Uterus (tissue), 4 donors: ENCODE results near the gene DCBLD2. TPM values are rescaled to one million over a fixed set of nuclear protein-coding genes. Genes with fewer than 3 reads are reported as not detected.

ENCODE experiments used
- DNase-seq, 2 donors: peaks; one replicate each; pipeline ENCODE4 v3.0.0-alpha.2; 2019 to 2020
- H3K27ac ChIP-seq, 2 donors: fragments of 200-600 bp; sonication (generic); 1 replicate in 1 of 2; 2 replicates in 1 of 2; pipeline ENCODE4 v1.5.1; 2016 to 2018
- H3K27me3 ChIP-seq, 2 donors: fragments of 200-600 bp; sonication (generic); one replicate each; pipeline ENCODE4 v1.5.1; 2018 to 2019; ENCODE audit warnings: control low read depth in 1 of 2
- H3K36me3 ChIP-seq, 2 donors: fragments of 200-600 bp; sonication (generic); one replicate each; pipeline ENCODE4 v1.5.1; 2019; ENCODE audit warnings: control low read depth in 1 of 2
- H3K4me1 ChIP-seq, 2 donors: fragments of 200-600 bp; sonication (generic); one replicate each; pipeline ENCODE4 v1.5.1; 2018 to 2019; ENCODE audit warnings: control low read depth in 1 of 2
- H3K4me3 ChIP-seq, 2 donors: fragments of 200-600 bp; sonication (generic); 1 replicate in 1 of 2; 2 replicates in 1 of 2; pipeline ENCODE4 v1.5.1; 2018 to 2019; ENCODE audit warnings: mild to moderate bottlenecking in 1 of 2
- H3K9me3 ChIP-seq, 2 donors: fragments of 200-600 bp; sonication (generic); one replicate each; pipeline ENCODE4 v1.5.1; 2019; ENCODE audit warnings: control low read depth in 1 of 2
- POLR2A ChIP-seq, 2 donors: fragments of 450-650 bp; IDR thresholded peaks; one replicate each; pipeline ENCODE4 v1.6.1; 2016; ENCODE audit warnings: antibody characterized with exemption in 2 of 2, mild to moderate bottlenecking in 1 of 2, moderate library complexity in 1 of 2
- intact Hi-C: fragments of 100-400 bp; cut with DNase I; formaldehyde crosslinking; loops from one replicate; pipeline ENCODE4 v1.15.1; 2023; ENCODE audit warnings: low total_unique reads
- small RNA-seq: library from RNA; depleted of rRNA; stranded (forward); fragments of <200 nt; gene quantifications from one replicate; pipeline ENCODE3, GENCODE V24; 2016
- total RNA-seq, 4 donors: library from RNA; depleted of rRNA in 3 of 4; stranded (reverse); fragments of >200 nt in 3 of 4; gene quantifications; one replicate each; pipeline versions ENCODE4 v1.1.0 to v1.2.4, GENCODE V29; 2014 to 2023
- TF ChIP-seq, protein P1 (sequence below), 4 experiments: fragments of 200-600 bp in 2 of 4; fragments of 450-650 bp in 2 of 4; sonication (generic) in 2 of 4; IDR thresholded peaks; one replicate each; pipeline ENCODE4 v1.5.1; 2016 to 2019; ENCODE audit warnings: antibody characterized with exemption in 4 of 4, mild to moderate bottlenecking in 2 of 4, moderate library complexity in 1 of 4
- donor health status: DM: yes; HTN: yes; CAD: no.

DCBLD2 gene
- total RNA-seq, 4 donors from 2014 or later = 27.4 to 60.1 (median 40.9) TPM

DNA sequence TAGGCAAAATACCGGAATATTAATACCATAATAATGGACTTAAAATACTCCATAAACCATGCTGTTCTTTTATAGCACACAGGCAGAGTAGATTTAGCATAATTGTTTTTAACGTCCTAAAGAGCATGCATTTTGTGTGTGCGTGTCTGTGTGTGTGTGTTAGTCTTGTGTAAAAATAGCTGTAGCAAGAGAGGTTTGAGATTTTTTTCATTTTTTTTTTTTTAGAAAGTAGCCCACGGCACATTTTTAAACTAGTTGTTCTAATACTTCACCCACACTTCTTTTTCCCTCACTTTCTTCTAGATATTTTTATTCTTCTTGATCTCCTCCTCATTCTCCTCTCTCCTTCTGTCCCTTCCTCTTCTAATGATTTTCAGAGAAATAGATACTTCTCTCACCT is 145.9 kb downstream of the DCBLD2 start:
- Histone ChIP-seq H3K4me3 (no peak overlapping the region), H3K27me3 (no peaks in the 10 kb centered on the region), H3K9me3 (no peaks in the 10 kb centered on the region), H3K36me3 (no peaks in the 10 kb centered on the region), H3K4me1 (no peaks in the 10 kb centered on the region), H3K27ac (no peak overlapping the region)
- no peak for DNase-seq
- intact Hi-C loops = no loop called here
- TF ChIP-seq POLR2A (IDR thresholded peaks at IDR 0.05) = no peak
- TF ChIP-seq, protein P1, sequence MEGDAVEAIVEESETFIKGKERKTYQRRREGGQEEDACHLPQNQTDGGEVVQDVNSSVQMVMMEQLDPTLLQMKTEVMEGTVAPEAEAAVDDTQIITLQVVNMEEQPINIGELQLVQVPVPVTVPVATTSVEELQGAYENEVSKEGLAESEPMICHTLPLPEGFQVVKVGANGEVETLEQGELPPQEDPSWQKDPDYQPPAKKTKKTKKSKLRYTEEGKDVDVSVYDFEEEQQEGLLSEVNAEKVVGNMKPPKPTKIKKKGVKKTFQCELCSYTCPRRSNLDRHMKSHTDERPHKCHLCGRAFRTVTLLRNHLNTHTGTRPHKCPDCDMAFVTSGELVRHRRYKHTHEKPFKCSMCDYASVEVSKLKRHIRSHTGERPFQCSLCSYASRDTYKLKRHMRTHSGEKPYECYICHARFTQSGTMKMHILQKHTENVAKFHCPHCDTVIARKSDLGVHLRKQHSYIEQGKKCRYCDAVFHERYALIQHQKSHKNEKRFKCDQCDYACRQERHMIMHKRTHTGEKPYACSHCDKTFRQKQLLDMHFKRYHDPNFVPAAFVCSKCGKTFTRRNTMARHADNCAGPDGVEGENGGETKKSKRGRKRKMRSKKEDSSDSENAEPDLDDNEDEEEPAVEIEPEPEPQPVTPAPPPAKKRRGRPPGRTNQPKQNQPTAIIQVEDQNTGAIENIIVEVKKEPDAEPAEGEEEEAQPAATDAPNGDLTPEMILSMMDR (IDR thresholded peaks at IDR 0.05) = no peak

DNA sequence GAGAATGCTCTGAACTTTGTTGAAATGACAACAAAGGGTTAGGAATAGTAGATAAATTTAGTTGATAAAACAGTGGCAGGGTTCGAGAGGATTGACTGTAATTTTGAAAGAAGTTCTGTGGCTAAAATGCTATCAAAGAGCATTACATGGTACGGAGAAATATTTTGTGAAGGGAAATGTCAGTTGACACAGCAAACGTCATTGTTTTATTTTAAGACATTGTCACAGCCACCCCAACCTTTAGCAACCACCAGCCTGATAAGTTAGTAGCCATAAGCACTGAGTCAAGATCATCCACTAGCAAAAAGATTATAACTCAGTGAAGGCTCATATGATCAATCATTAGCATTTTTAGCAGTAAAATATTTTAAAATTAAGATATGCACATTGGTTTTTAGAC is 147.0 kb downstream of the DCBLD2 start:
- H3K4me3 ChIP-seq = no peak overlapping the region
- H3K36me3 ChIP-seq = no peaks in the 10 kb centered on the region
- no peaks in the 10 kb centered on the region for H3K9me3 ChIP-seq
- no peaks in the 10 kb centered on the region for H3K27me3 ChIP-seq
- intact Hi-C loops = no loop called here
- no peaks in the 10 kb centered on the region for H3K4me1 ChIP-seq
- H3K27ac ChIP-seq = no peak overlapping the region
- no peak for DNase-seq
- TF ChIP-seq, protein P1 (IDR thresholded peaks at IDR 0.05) = no peak
- no peak for TF ChIP-seq POLR2A (IDR thresholded peaks at IDR 0.05)

DNA sequence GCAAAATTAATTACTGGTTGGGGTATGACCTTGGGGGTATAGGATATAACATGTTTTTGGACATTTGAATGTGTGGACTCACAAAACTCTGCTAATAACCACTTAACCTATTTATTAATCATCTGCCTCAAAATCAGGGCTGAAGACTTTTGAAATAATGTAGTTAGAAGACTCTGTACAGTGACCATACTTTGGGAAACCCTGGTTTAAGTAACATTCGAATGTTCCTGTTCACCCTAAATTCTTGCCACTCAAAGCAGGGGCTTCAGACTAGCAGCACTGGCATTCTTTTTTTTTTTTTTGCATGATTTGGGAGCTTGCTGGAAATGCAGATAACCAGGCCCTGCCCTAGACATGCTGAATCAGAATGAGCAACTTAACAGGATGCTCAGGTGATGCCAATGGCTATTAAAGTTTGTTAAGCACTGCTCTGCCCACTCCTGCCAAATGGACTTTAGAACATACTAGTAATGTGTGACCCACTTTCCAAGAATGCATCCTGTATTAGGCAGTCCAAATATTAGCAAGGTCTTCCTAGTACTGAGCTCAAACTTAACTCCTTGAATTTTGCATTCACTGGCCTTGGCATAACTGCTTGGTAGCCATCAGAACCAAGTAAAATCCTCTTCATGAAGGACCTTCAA is 151.1 kb downstream of the DCBLD2 start:
- TF ChIP-seq, protein P1 (IDR thresholded peaks at IDR 0.05) = no peak
- TF ChIP-seq POLR2A (IDR thresholded peaks at IDR 0.05) = no peak
- Histone ChIP-seq H3K27ac (no peak overlapping the region), H3K4me3 (no peak overlapping the region), H3K36me3 (no peaks in the 10 kb centered on the region), H3K9me3 (no peaks in the 10 kb centered on the region), H3K27me3 (no peaks in the 10 kb centered on the region), H3K4me1 (no peaks in the 10 kb centered on the region)
- intact Hi-C loops = no loop called here
- no peak for DNase-seq

DNA sequence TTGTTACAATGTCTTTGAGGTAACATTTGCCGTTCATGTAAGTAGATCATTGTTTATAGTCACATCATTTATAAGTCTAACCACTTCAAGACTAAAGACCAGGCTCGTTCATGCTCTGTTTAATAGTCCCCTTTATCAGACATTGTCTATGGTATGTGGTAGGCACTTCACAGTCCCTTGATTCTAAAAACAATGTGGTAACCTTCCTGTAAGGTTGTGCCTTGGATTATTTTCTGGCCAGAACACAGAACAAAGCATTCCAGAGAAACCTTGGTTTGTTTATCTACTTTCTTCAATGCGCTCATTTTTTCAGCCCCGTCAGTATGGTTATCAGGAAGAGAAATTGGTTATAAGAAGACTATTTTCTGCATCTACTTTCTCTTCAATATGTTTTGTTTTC is 154.6 kb downstream of the DCBLD2 start:
- Histone ChIP-seq H3K27me3 (no peaks in the 10 kb centered on the region), H3K9me3 (no peaks in the 10 kb centered on the region), H3K27ac (no peak overlapping the region), H3K4me3 (no peak overlapping the region), H3K4me1 (no peaks in the 10 kb centered on the region), H3K36me3 (no peaks in the 10 kb centered on the region)
- intact Hi-C loops = no loop called here
- no peak for TF ChIP-seq POLR2A (IDR thresholded peaks at IDR 0.05)
- TF ChIP-seq, protein P1 (IDR thresholded peaks at IDR 0.05) = no peak
- DNase-seq = no peak

DNA sequence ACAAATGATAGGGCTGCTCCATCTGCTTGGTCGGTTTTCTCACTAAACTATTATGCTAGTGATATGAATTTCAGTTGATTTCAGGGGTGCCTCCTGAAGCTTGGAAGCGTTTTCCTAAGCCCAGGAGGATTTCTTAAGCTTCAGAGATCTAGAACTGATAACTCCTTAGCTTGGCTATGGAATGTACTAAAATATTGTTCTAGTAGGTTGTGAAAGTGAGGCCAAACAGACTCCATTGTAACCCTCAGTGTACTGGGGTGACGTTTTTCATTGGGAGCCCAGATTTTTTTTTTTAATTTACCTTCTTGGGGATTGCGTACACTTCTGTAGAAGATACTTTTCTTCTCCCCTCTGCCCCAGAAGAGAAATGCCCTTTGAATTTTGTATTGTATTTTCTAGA is 155.4 kb downstream of the DCBLD2 start:
- H3K9me3 ChIP-seq = no peaks in the 10 kb centered on the region
- H3K4me1 ChIP-seq = no peaks in the 10 kb centered on the region
- no peak overlapping the region for H3K4me3 ChIP-seq
- TF ChIP-seq POLR2A (IDR thresholded peaks at IDR 0.05) = no peak
- TF ChIP-seq, protein P1 (IDR thresholded peaks at IDR 0.05) = no peak
- no peaks in the 10 kb centered on the region for H3K36me3 ChIP-seq
- no peak for DNase-seq
- intact Hi-C loops = no loop called here
- no peak overlapping the region for H3K27ac ChIP-seq
- no peaks in the 10 kb centered on the region for H3K27me3 ChIP-seq

Small RNA genes within 50 kb of the gene (small RNA-seq; reads per million reads assigned to genes)
- not detected for gene RNU6-1263P
- gene RNU6-26P = not detected

Other genes starting within 250 kb of the DCBLD2 start
- gene ST3GAL6, start 138.4 kb downstream of the DCBLD2 start, total RNA-seq = 10 to 100 TPM in 2 of 4 donors, 1 to 10 TPM in 2; 1.8 to 14.9 (median 9.6) TPM